ENCODE results near the gene TAS2R10.

Gene TAS2R10

DNA sequence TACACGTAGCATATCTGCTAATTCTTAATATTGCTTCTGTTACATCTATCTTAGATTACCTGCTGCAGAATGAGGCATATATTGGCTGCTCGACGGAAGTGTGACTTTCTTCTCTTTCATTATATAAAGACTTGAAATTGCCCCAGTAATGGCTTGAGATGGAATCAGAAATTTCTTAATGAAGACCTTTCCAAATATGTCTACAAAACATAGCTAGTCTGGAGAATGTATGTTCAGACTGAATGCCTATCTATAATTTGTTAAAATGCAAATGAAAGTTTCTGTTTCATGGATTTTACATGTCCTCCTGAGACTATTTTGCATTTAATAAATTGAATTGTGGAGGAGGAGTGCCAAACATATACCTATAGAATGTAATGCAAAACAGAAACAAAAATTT, at the start of gene TAS2R10:
TAS2R10 (minus strand) TSS at position 101 of the 400 bp plus-strand sequence; CDS start at position 12, 89 bp downstream.
- DNase-seq, result no peak
- TF ChIP-seq, protein P1, sequence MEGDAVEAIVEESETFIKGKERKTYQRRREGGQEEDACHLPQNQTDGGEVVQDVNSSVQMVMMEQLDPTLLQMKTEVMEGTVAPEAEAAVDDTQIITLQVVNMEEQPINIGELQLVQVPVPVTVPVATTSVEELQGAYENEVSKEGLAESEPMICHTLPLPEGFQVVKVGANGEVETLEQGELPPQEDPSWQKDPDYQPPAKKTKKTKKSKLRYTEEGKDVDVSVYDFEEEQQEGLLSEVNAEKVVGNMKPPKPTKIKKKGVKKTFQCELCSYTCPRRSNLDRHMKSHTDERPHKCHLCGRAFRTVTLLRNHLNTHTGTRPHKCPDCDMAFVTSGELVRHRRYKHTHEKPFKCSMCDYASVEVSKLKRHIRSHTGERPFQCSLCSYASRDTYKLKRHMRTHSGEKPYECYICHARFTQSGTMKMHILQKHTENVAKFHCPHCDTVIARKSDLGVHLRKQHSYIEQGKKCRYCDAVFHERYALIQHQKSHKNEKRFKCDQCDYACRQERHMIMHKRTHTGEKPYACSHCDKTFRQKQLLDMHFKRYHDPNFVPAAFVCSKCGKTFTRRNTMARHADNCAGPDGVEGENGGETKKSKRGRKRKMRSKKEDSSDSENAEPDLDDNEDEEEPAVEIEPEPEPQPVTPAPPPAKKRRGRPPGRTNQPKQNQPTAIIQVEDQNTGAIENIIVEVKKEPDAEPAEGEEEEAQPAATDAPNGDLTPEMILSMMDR (IDR thresholded peaks at IDR 0.05; ENCODE audit: low read depth, low read length), result no peak

DNA sequence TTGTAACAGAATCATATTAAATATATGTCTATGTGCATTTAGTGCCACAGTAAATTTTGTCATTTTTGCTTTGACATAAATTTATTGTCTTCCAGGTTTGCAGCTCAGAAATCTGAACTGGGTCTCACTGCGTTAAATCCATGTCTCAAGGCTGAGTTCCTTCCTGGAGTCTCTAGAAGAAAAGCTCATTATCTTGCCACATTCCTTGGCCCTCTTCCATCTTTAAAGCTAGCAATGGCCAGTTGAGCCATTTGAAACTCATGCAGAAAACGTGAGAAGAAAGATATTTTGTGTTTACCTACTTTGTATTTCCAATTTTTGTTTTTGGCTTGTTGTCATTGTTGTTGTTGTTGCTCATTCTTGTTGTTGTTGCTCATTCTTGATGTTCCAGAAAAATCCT, 47.2 kb upstream of the TAS2R10 start:
- H3K27ac ChIP-seq, result no peak overlapping the region
- TF ChIP-seq, protein P1 (IDR thresholded peaks at IDR 0.05; ENCODE audit: low read depth, low read length), result no peak

More for the DNA sequence above, at the start of gene TAS2R10:
- H3K36me3 ChIP-seq, result no peaks in the 10 kb centered on the region
- no peak within 1 kb of the TSS for H3K4me3 ChIP-seq (ENCODE audit: low read depth, low read length)
- H3K9me3 ChIP-seq (ENCODE audit: severe bottlenecking), result no peaks in the 10 kb centered on the region
- H3K27ac ChIP-seq, result no peak within 1 kb of the TSS
- H3K27me3 ChIP-seq (ENCODE audit: insufficient read depth, low read depth, severe bottlenecking), result no peaks in the 10 kb centered on the region

DNA sequence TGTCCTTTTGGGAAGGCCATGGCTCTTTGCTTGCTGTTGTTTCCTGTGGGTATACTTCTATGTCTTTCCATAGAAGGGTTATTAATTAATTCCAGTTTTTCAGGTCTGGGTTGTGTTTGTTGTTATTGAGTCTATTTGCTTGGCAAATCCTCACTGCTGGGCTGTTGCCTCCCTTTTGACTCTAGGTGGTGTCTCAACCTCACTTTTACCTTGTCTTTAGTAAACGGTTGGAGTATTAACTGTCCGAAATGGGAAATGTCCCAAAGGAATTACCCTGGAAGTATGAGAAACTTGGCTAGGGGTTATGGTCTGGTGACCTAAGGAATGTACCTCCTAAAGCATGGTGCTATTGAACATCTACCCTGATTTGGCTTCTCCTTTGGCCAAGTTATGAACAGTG, 41.2 kb upstream of the TAS2R10 start:
- TF ChIP-seq, protein P1 (IDR thresholded peaks at IDR 0.05; ENCODE audit: low read depth, low read length), result no peak
- H3K27me3 ChIP-seq (ENCODE audit: insufficient read depth, low read depth, severe bottlenecking), result no peaks in the 10 kb centered on the region
- no peaks in the 10 kb centered on the region for H3K36me3 ChIP-seq
- no peaks in the 10 kb centered on the region for H3K9me3 ChIP-seq (ENCODE audit: severe bottlenecking)
- H3K4me3 ChIP-seq (ENCODE audit: low read depth, low read length), result no peak overlapping the region
- H3K27ac ChIP-seq, result no peak overlapping the region
- DNase-seq, result no peak

More for the DNA sequence above, 47.2 kb upstream of the TAS2R10 start:
- Histone ChIP-seq H3K9me3 (ENCODE audit: severe bottlenecking) (no peaks in the 10 kb centered on the region), H3K27me3 (ENCODE audit: insufficient read depth, low read depth, severe bottlenecking) (no peaks in the 10 kb centered on the region), H3K36me3 (no peaks in the 10 kb centered on the region), H3K4me3 (ENCODE audit: low read depth, low read length) (no peak overlapping the region)
- DNase-seq, result no peak

DNA sequence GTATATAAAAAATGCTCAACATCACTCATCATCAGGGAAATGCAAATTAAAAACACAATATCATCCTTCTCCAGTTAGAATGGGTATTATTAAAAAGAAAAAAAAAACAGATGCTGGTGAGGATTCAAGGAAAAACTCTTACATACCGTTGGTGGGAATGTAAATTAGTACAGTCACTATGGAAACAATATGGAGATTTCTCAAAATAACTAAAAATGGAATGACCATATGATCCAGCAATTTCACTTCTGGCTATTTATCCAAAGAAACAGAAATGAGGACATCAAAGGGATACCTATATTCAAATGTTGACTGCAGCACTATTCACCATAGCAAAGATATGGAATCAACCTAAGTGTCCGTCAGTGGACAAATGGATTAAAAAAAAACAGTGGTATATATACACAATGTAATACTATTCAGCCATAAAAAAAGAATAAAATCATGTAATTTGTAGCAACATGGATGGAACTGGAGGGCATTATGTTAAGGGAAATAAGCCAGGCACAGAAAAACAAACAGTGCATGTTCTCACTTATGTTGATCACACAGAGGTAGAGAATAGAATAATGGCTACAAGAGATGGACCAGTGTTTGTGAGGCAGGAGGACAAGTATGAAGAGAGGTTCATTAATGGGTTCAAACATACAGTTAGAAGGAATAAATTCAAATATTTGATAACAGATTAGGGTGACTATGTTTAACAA, 37.5 kb upstream of the TAS2R10 start:
- TF ChIP-seq, protein P1 (IDR thresholded peaks at IDR 0.05; ENCODE audit: low read depth, low read length), result no peak
- Histone ChIP-seq H3K27me3 (ENCODE audit: insufficient read depth, low read depth, severe bottlenecking) (no peaks in the 10 kb centered on the region), H3K4me3 (ENCODE audit: low read depth, low read length) (no peak overlapping the region), H3K36me3 (no peaks in the 10 kb centered on the region), H3K27ac (no peak overlapping the region), H3K9me3 (ENCODE audit: severe bottlenecking) (no peaks in the 10 kb centered on the region)
- DNase-seq, result no peak

- Histone ChIP-seq H3K27me3 (ENCODE audit: insufficient read depth, low read depth, severe bottlenecking) (no peaks in the 10 kb centered on the region), H3K36me3 (no peaks in the 10 kb centered on the region), H3K27ac (no peak overlapping the region), H3K4me3 (ENCODE audit: low read depth, low read length) (no peak overlapping the region), H3K9me3 (ENCODE audit: severe bottlenecking) (peaks cover 5% of the 10 kb centered on the region)
- TF ChIP-seq, protein P1 (IDR thresholded peaks at IDR 0.05; ENCODE audit: low read depth, low read length), result no peak
- DNase-seq, result no peak
Measured at GRCh38 chr12:10861366-10861765, 35.2 kb upstream of the TAS2R10 start.

DNA sequence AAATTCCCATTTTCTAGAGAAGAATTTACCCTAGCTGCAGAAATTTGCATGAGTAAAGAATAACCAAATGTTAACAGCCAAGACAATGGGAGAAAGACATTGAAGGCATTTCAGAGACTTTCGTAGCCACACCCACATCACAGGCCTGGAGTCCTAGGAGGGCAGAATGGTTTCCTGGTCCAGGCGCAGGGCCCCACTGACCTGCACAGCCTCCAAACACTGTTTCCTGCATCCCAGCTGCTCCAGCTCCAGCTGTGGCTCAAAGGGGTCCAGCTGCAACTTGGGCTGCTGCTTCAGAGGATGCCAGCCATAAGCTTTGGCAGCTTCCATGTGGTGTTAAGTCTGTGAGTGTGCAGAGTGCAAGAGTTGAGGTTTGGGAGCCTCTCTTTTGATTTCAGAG, 29.6 kb upstream of the TAS2R10 start:
- no peaks in the 10 kb centered on the region for H3K27me3 ChIP-seq (ENCODE audit: insufficient read depth, low read depth, severe bottlenecking)
- DNase-seq, result no peak
- H3K36me3 ChIP-seq, result no peaks in the 10 kb centered on the region
- peaks cover 8% of the 10 kb centered on the region for H3K9me3 ChIP-seq (ENCODE audit: severe bottlenecking)
- no peak overlapping the region for H3K27ac ChIP-seq
- TF ChIP-seq, protein P1 (IDR thresholded peaks at IDR 0.05; ENCODE audit: low read depth, low read length), result no peak
- no peak overlapping the region for H3K4me3 ChIP-seq (ENCODE audit: low read depth, low read length)

All from WERI-Rb-1 (cell line).